HCT116 (cell line): Measurements from ENCODE around the gene AGFG2.

Experiments used
- CBX3 ChIP-seq: IDR thresholded peaks from 2 replicates; pipeline ENCODE4 v1.6.1; 2012; ENCODE audit warnings: low read depth
- CTCF ChIP-seq, 3 experiments: fragments of 200-600 bp in 1 of 3; sonication (generic) in 1 of 3; IDR thresholded peaks in 2 of 3; conservative IDR thresholded peaks in 1 of 3; 2 replicates each; pipeline ENCODE4 v1.5.1; 2012 to 2017; ENCODE audit warnings: low read depth in 2 of 3, low read length in 2 of 3, antibody characterized with exemption in 1 of 3, borderline replicate concordance in 1 of 3, control low read depth in 1 of 3, mild to moderate bottlenecking in 1 of 3, mixed read lengths in 1 of 3, mixed run types in 1 of 3, moderate library complexity in 1 of 3; ENCODE audit not compliant: insufficient read depth in 1 of 3
- EZH2 ChIP-seq: fragments of 200-600 bp; sonication (generic); IDR thresholded peaks from 2 replicates; pipeline ENCODE4 v1.6.1; 2017; ENCODE audit warnings: antibody characterized with exemption, mixed run types
- POLR2A ChIP-seq: IDR thresholded peaks from 2 replicates; pipeline ENCODE4 v1.7.0; 2011; ENCODE audit warnings: borderline replicate concordance; ENCODE audit not compliant: insufficient read depth, insufficient read length; ENCODE audit errors: extremely low read depth
- RAD21 ChIP-seq: IDR thresholded peaks from 2 replicates; pipeline ENCODE4 v1.6.1; 2012; ENCODE audit warnings: low read depth, mild to moderate bottlenecking
- ZNF274 ChIP-seq: fragments of 200-500 bp; sonication (Bioruptor generic); IDR thresholded peaks from 2 replicates; pipeline ENCODE4 v1.6.1; 2014; ENCODE audit warnings: mild to moderate bottlenecking, low read depth, low read length, inconsistent platforms

GRCh38 chr7:100563100-100563564 lies 24.1 kb downstream of the AGFG2 start:
- TF ChIP-seq POLR2A (no peak), CTCF (IDR thresholded peaks at IDR 0.05 in 2 of 3, conservative IDR thresholded peaks at IDR 0.05 in 1 of 3; ENCODE audit: borderline replicate concordance in 1 of 3, insufficient read depth in 1 of 3, low read depth in 2 of 3, low read length in 2 of 3) (no peak), ZNF274 (no peak), EZH2 (no peak), RAD21 (no peak), CBX3 (no peak)
